Uterus (tissue), 4 donors: ENCODE data around the gene RAET1E. TPM values are rescaled to one million over a fixed set of nuclear protein-coding genes. Genes with fewer than 3 reads are reported as not detected.
"Not testable (repeated sequence)": the region's sequence is repeated elsewhere in the genome, so short reads cannot be mapped to it uniquely, and the experiment has no call there.

Experiments
- DNase-seq, 2 donors: peaks; one replicate each; pipeline ENCODE4 v3.0.0-alpha.2; 2019 to 2020
- H3K27ac ChIP-seq, 2 donors: fragments of 200-600 bp; sonication (generic); 1 replicate in 1 of 2; 2 replicates in 1 of 2; pipeline ENCODE4 v1.5.1; 2016 to 2018
- H3K27me3 ChIP-seq, 2 donors: fragments of 200-600 bp; sonication (generic); one replicate each; pipeline ENCODE4 v1.5.1; 2018 to 2019; ENCODE audit warnings: control low read depth in 1 of 2
- H3K36me3 ChIP-seq, 2 donors: fragments of 200-600 bp; sonication (generic); one replicate each; pipeline ENCODE4 v1.5.1; 2019; ENCODE audit warnings: control low read depth in 1 of 2
- H3K4me1 ChIP-seq, 2 donors: fragments of 200-600 bp; sonication (generic); one replicate each; pipeline ENCODE4 v1.5.1; 2018 to 2019; ENCODE audit warnings: control low read depth in 1 of 2
- H3K4me3 ChIP-seq, 2 donors: fragments of 200-600 bp; sonication (generic); 1 replicate in 1 of 2; 2 replicates in 1 of 2; pipeline ENCODE4 v1.5.1; 2018 to 2019; ENCODE audit warnings: mild to moderate bottlenecking in 1 of 2
- H3K9me3 ChIP-seq, 2 donors: fragments of 200-600 bp; sonication (generic); one replicate each; pipeline ENCODE4 v1.5.1; 2019; ENCODE audit warnings: control low read depth in 1 of 2
- POLR2A ChIP-seq, 2 donors: fragments of 450-650 bp; IDR thresholded peaks; one replicate each; pipeline ENCODE4 v1.6.1; 2016; ENCODE audit warnings: antibody characterized with exemption in 2 of 2, mild to moderate bottlenecking in 1 of 2, moderate library complexity in 1 of 2
- intact Hi-C: fragments of 100-400 bp; cut with DNase I; formaldehyde crosslinking; loops from one replicate; pipeline ENCODE4 v1.15.1; 2023; ENCODE audit warnings: low total_unique reads
- total RNA-seq, 4 donors: library from RNA; depleted of rRNA in 3 of 4; stranded (reverse); fragments of >200 nt in 3 of 4; gene quantifications; one replicate each; pipeline versions ENCODE4 v1.1.0 to v1.2.4, GENCODE V29; 2014 to 2023
- TF ChIP-seq, protein P1 (sequence below), 4 experiments: fragments of 200-600 bp in 2 of 4; fragments of 450-650 bp in 2 of 4; sonication (generic) in 2 of 4; IDR thresholded peaks; one replicate each; pipeline ENCODE4 v1.5.1; 2016 to 2019; ENCODE audit warnings: antibody characterized with exemption in 4 of 4, mild to moderate bottlenecking in 2 of 4, moderate library complexity in 1 of 4
- donor health status: DM: yes; HTN: yes; CAD: no.

The RAET1E gene
- total RNA-seq, result under 1 TPM in 1 of 4 donors, not detected in 3; 0.55 TPM

- H3K27me3 ChIP-seq, result no peaks in the 10 kb centered on the region
- H3K4me1 ChIP-seq, result no peaks in the 10 kb centered on the region
- H3K36me3 ChIP-seq, result no peaks in the 10 kb centered on the region
- H3K4me3 ChIP-seq, result peak within 1 kb of the TSS; percentile 24 to 32
- TF ChIP-seq, protein P1, sequence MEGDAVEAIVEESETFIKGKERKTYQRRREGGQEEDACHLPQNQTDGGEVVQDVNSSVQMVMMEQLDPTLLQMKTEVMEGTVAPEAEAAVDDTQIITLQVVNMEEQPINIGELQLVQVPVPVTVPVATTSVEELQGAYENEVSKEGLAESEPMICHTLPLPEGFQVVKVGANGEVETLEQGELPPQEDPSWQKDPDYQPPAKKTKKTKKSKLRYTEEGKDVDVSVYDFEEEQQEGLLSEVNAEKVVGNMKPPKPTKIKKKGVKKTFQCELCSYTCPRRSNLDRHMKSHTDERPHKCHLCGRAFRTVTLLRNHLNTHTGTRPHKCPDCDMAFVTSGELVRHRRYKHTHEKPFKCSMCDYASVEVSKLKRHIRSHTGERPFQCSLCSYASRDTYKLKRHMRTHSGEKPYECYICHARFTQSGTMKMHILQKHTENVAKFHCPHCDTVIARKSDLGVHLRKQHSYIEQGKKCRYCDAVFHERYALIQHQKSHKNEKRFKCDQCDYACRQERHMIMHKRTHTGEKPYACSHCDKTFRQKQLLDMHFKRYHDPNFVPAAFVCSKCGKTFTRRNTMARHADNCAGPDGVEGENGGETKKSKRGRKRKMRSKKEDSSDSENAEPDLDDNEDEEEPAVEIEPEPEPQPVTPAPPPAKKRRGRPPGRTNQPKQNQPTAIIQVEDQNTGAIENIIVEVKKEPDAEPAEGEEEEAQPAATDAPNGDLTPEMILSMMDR (IDR thresholded peaks at IDR 0.05), result no peak
- TF ChIP-seq POLR2A (IDR thresholded peaks at IDR 0.05), result no peak
- intact Hi-C loops, result no loop called here
- H3K27ac ChIP-seq, result peak within 1 kb of the TSS; percentile 72 to 76
- H3K9me3 ChIP-seq, result no peaks in the 10 kb centered on the region
- no peak for DNase-seq
Observed at GRCh38 chr6:149897855-149898744, at the start of gene RAET1E. Gene RAET1E, minus strand, starts transcription at chr6:149898113. Its CDS starts 7,212 bp downstream, at chr6:149890901.

DNA sequence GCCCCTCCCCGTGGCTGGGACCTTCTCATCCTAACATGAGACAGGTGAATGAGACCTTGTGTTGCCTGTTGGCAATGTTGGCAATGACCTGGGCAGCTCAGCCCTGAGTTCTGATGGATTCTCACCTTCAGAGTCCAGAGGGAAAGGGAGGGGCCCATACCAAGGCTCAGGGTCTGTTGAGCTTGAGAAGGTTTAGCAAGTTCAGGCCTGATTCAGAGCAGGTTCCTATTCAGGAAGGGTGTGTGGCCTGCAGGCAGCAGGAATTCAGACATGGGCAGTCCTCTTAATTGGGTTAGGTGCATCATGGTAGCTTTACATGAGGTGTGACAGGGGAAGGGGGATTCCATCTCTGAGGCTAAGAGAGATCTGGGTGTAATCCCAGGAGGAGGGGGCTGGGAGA, 49.6 kb upstream of the RAET1E start:
- H3K27ac ChIP-seq, DNase-seq, H3K9me3 ChIP-seq, H3K4me1 ChIP-seq, intact Hi-C loops, H3K27me3 ChIP-seq, H3K4me3 ChIP-seq, H3K36me3 ChIP-seq: not testable (repeated sequence)

GRCh38 chr6:149946631-149947030, 48.7 kb upstream of the RAET1E start:
- H3K27me3 ChIP-seq, DNase-seq: not testable (repeated sequence)

DNA sequence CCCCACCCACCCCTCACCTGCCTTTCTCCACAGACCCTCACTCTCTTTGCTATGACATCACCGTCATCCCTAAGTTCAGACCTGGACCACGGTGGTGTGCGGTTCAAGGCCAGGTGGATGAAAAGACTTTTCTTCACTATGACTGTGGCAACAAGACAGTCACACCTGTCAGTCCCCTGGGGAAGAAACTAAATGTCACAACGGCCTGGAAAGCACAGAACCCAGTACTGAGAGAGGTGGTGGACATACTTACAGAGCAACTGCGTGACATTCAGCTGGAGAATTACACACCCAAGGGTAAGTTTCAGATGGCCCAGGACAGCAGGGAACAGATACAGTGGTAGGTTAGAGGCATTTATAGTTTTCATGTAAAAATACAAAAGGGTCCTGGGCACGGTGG, 47.4 kb upstream of the RAET1E start:
- intact Hi-C loops, DNase-seq, H3K4me3 ChIP-seq, H3K9me3 ChIP-seq, H3K27ac ChIP-seq, H3K4me1 ChIP-seq, H3K36me3 ChIP-seq: not testable (repeated sequence)
- H3K27me3 ChIP-seq, result peaks cover 10 to 20% of the 10 kb centered on the region in 2 donors

More at GRCh38 chr6:149946631-149947030, 48.7 kb upstream of the RAET1E start:
- H3K36me3 ChIP-seq, H3K4me1 ChIP-seq, H3K9me3 ChIP-seq, H3K4me3 ChIP-seq, intact Hi-C loops, H3K27ac ChIP-seq: not testable (repeated sequence)

GRCh38 chr6:149943321-149943720, 45.4 kb upstream of the RAET1E start:
- H3K27me3 ChIP-seq, result peaks cover 21 to 39% of the 10 kb centered on the region in 2 donors
- H3K27ac ChIP-seq, H3K4me3 ChIP-seq, H3K36me3 ChIP-seq, H3K4me1 ChIP-seq, intact Hi-C loops, DNase-seq, H3K9me3 ChIP-seq: not testable (repeated sequence)

DNA sequence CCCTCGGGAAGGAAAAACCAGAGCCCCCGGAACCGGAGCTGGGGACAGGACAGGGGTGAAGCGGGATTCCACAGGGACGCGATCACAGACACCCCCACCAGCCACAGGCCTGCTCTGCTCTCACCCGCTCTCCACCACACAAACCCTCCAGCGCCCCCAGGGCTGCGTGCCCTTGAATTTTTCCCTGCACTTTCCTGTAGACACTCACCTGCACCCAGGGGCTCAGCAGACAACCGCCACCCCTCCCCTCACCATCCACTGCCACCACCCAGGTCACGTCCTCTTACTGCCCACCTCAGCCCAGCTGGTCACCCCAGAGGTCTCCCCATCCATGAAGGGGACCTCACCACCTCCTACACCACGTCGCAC, 44.5 kb upstream of the RAET1E start:
- no peaks in the 10 kb centered on the region for H3K36me3 ChIP-seq
- H3K4me3 ChIP-seq, result peak overlapping the region in 1 of 2 donors; percentile 16
- DNase-seq, result no peak
- H3K27ac ChIP-seq, result no peak overlapping the region
- TF ChIP-seq POLR2A (IDR thresholded peaks at IDR 0.05), result no peak
- TF ChIP-seq, protein P1 (IDR thresholded peaks at IDR 0.05), result no peak
- H3K27me3 ChIP-seq, result peaks cover 23 to 44% of the 10 kb centered on the region in 2 donors
- intact Hi-C loops, result no loop called here
- no peaks in the 10 kb centered on the region for H3K9me3 ChIP-seq
- H3K4me1 ChIP-seq, result peaks cover 0 to 11% of the 10 kb centered on the region in 2 donors

DNA sequence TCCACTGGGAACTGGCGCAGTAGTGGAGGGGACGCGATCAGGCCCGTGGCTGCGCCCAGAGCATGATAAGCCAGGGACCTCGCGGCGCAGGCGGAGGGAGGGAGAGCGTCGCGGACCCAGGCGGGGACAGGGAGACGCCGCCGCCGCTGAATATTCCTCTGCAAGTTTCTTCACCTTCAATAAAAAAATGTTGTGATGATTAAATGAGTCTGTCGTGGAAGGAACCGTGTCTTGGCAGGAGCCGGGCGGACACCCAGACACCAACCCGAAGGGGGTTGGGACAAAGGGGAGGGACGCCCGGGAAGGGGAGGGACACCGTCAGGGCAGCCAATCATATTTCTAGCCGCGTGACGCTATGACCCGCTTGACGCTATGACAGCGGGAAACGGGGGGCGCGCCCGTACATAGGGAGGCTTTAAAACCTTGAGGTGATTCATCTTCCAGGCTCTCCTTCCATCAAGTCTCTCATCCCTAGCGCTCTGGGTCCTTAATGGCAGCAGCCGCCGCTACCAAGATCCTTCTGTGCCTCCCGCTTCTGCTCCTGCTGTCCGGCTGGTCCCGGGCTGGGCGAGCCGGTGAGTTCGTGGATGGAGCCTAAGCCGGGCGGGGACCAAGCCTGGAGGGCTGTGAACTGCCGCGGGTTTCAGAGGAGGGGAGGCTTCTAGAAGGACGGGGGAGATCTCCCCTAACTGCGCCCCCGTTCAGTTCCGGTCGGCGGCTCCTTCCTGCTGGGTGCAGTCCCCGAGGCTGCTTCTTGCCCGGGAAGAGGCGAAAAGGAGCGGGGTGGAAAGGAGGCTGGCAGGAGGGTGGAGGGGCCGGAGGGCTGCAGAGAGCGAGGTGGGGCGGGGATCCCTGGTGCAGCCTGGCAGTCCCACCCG, 43.9 kb upstream of the RAET1E start, which contains the start of gene ULBP2:
Gene ULBP2, plus strand, starts transcription at position 432 of the 878 bp plus-strand sequence. Its CDS starts 59 bp downstream, at position 491.
- intact Hi-C loops, result no loop called here
- Histone ChIP-seq H3K9me3 (no peaks in the 10 kb centered on the region), H3K4me3 (peak within 1 kb of the TSS; percentile 16 to 30), H3K27me3 (peaks cover 25 to 50% of the 10 kb centered on the region in 2 donors), H3K27ac (no peak within 1 kb of the TSS), H3K4me1 (peaks cover 0 to 11% of the 10 kb centered on the region in 2 donors), H3K36me3 (no peaks in the 10 kb centered on the region)
- DNase-seq, result peak; percentile 68 to 69
- TF ChIP-seq, protein P1 (IDR thresholded peaks at IDR 0.05), result no peak
- TF ChIP-seq POLR2A (IDR thresholded peaks at IDR 0.05), result peak in 1 of 2 donors; percentile 47
